ENCODE measurements around the gene ALG12. TPM values are rescaled to one million over a fixed set of nuclear protein-coding genes. Genes with fewer than 3 reads are reported as not detected.
A peak's percentile ranks its signal among the peaks of the same experiment; 100 is the strongest.

Gene ALG12
- total and polyA plus RNA-seq, 2 of the 13 experiments (the other 11 are each of a cell fraction or from before 2014, with no cell fraction given), result 7.8 to 15.8 TPM

- TF ChIP-seq ZNF160 (CRISPR knock-in tag; IDR thresholded peaks at IDR 0.05) (0 out of 2 replicates have a peak, but pooled peaks have one; percentile 42), SRSF1 (optimal IDR thresholded peaks at IDR 0.05; ENCODE audit: low read depth, low read length) (no peak), POLR2A (IDR thresholded peaks at IDR 0.05; ENCODE audit: insufficient read depth in 1 of 2, low read depth in 2 of 2, low read length in 2 of 2) (no peak; a peak in 1 of 4 replicates), PRDM15 (CRISPR knock-in tag; IDR thresholded peaks at IDR 0.05) (no peak), TMF1 (CRISPR knock-in tag; IDR thresholded peaks at IDR 0.05; ENCODE audit: low read depth) (no peak), ZNF713 (CRISPR knock-in tag; IDR thresholded peaks at IDR 0.05) (0 out of 2 replicates have a peak, but pooled peaks have one; percentile 70), HMG20A (CRISPR knock-in tag; IDR thresholded peaks at IDR 0.05; ENCODE audit: borderline replicate concordance) (peak; percentile 64; the same call in 1 of the 2 replicates), ZC3H4 (CRISPR knock-in tag; IDR thresholded peaks at IDR 0.05; ENCODE audit: borderline replicate concordance) (no peak), ZNF512B (CRISPR knock-in tag; IDR thresholded peaks at IDR 0.05; ENCODE audit: borderline replicate concordance) (no peak), ZXDC (CRISPR knock-in tag; IDR thresholded peaks at IDR 0.05) (no peak), KDM5A (IDR thresholded peaks at IDR 0.05; ENCODE audit: borderline replicate concordance, low read length) (no peak), SOX13 (IDR thresholded peaks at IDR 0.05) (no peak), SOX13 (CRISPR knock-in tag; conservative IDR thresholded peaks at IDR 0.05 in 1 of 2, IDR thresholded peaks at IDR 0.05 in 1 of 2) (peak in 1 of 2 experiments; percentile 60; a peak in 2 of 4 replicates), ZNF10 (CRISPR knock-in tag; IDR thresholded peaks at IDR 0.05; ENCODE audit: borderline replicate concordance, low read depth) (no peak), NFYB (CRISPR knock-in tag; IDR thresholded peaks at IDR 0.05) (no peak)
These were observed 34.0 kb upstream of the ALG12 start (continued) for GRCh38 chr22:49951986-49952896.
